ENCODE measurements around the gene SLC19A1.

Gene SLC19A1

DNA sequence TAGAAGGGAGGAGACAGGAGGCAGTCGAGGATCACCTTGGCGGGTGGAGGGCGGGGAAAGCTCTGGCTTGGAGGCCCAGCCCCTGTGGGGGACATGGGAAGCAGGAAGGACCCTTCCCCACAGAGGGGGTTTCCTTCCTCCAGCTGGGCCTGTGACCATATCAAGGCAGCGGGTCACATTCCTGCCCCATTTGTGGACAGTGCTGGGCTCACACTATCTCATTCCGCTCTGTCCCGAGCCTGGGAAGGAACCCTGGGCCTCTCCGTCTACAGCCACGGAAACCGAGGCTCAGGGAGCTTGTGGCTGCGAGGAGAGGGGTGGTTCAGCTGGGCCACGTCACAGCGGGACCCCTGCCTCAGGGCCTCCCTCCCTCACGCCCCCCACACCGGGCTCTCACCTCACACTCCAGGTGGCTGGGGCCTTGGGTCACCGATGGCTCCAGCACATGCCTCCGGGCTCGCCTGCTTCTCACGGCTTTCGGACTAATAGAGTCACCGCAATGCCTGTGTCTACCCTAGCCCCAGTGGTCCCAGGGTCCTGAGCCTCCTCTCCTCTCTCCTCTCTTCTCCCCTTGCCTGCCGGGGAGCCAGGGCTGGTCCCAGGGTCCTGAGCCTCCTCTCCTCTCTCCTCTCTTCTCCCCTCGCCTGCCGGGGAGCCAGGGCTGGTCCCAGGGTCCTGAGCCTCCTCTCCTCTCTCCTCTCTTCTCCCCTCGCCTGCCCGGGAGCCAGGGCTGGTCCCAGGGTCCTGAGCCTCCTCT, 56.4 kb downstream of the SLC19A1 start:
- Histone ChIP-seq H3K4me3 (ENCODE audit: low read depth, low read length) (no peak overlapping the region), H3K79me2 (ENCODE audit: control insufficient read depth, insufficient read depth, low read length, unreplicated experiment) (no peaks in the 10 kb centered on the region), H3K4me1 (ENCODE audit: control insufficient read depth, insufficient read depth, low read length, unreplicated experiment) (no peaks in the 10 kb centered on the region), H3K27ac (ENCODE audit: low read depth, low read length) (no peak overlapping the region), H2AFZ (ENCODE audit: low read length, unreplicated experiment) (no peak overlapping the region), H3K36me3 (ENCODE audit: insufficient read depth, low read length) (no peaks in the 10 kb centered on the region), H3K27me3 (ENCODE audit: insufficient read depth, low read length) (no peaks in the 10 kb centered on the region)

DNA sequence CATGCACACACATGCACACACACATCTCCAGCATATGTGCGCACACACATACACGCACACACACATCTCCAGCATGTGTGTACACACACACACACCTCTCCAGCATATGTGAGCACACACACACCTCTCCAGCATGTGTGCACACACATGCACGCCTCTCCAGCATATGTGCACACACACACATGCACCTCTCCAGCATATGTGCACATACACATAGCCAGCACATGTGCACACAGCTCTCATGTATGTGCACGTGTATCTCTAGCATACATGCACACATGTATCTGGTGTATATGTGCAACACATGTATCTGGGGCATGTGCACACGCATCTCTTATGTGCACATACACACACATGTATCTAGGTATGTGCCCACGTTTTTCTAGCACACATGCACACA, 57.9 kb downstream of the SLC19A1 start:
- H3K27ac ChIP-seq (ENCODE audit: low read depth, low read length) = no peak overlapping the region
- no peaks in the 10 kb centered on the region for H3K79me2 ChIP-seq (ENCODE audit: control insufficient read depth, insufficient read depth, low read length, unreplicated experiment)
- H2AFZ ChIP-seq (ENCODE audit: low read length, unreplicated experiment) = no peak overlapping the region
- H3K4me1 ChIP-seq (ENCODE audit: control insufficient read depth, insufficient read depth, low read length, unreplicated experiment) = no peaks in the 10 kb centered on the region
- H3K27me3 ChIP-seq (ENCODE audit: insufficient read depth, low read length) = no peaks in the 10 kb centered on the region
- H3K4me3 ChIP-seq (ENCODE audit: low read depth, low read length) = no peak overlapping the region
- H3K36me3 ChIP-seq (ENCODE audit: insufficient read depth, low read length) = no peaks in the 10 kb centered on the region

GRCh38 chr21:45482899-45483821, 59.1 kb downstream of the SLC19A1 start:
- no peaks in the 10 kb centered on the region for H3K36me3 ChIP-seq (ENCODE audit: insufficient read depth, low read length)
- H3K4me1 ChIP-seq (ENCODE audit: control insufficient read depth, insufficient read depth, low read length, unreplicated experiment) = no peaks in the 10 kb centered on the region
- no peaks in the 10 kb centered on the region for H3K79me2 ChIP-seq (ENCODE audit: control insufficient read depth, insufficient read depth, low read length, unreplicated experiment)
- no peak overlapping the region for H3K4me3 ChIP-seq (ENCODE audit: low read depth, low read length)
- no peak overlapping the region for H3K27ac ChIP-seq (ENCODE audit: low read depth, low read length)
- H3K27me3 ChIP-seq (ENCODE audit: insufficient read depth, low read length) = no peaks in the 10 kb centered on the region
- no peak overlapping the region for H2AFZ ChIP-seq (ENCODE audit: low read length, unreplicated experiment)

GRCh38 chr21:45481977-45482898, 60.0 kb downstream of the SLC19A1 start:
- H3K27ac ChIP-seq (ENCODE audit: low read depth, low read length) = no peak overlapping the region
- H3K36me3 ChIP-seq (ENCODE audit: insufficient read depth, low read length) = no peaks in the 10 kb centered on the region
- no peaks in the 10 kb centered on the region for H3K79me2 ChIP-seq (ENCODE audit: control insufficient read depth, insufficient read depth, low read length, unreplicated experiment)
- H3K4me1 ChIP-seq (ENCODE audit: control insufficient read depth, insufficient read depth, low read length, unreplicated experiment) = no peaks in the 10 kb centered on the region
- no peaks in the 10 kb centered on the region for H3K27me3 ChIP-seq (ENCODE audit: insufficient read depth, low read length)
- no peak overlapping the region for H3K4me3 ChIP-seq (ENCODE audit: low read depth, low read length)
- no peak overlapping the region for H2AFZ ChIP-seq (ENCODE audit: low read length, unreplicated experiment)

GRCh38 chr21:45481566-45481965, 60.7 kb downstream of the SLC19A1 start:
- H3K4me3 ChIP-seq (ENCODE audit: low read depth, low read length) = no peak overlapping the region
- no peaks in the 10 kb centered on the region for H3K36me3 ChIP-seq (ENCODE audit: insufficient read depth, low read length)
- H2AFZ ChIP-seq (ENCODE audit: low read length, unreplicated experiment) = no peak overlapping the region
- no peak overlapping the region for H3K27ac ChIP-seq (ENCODE audit: low read depth, low read length)
- no peaks in the 10 kb centered on the region for H3K27me3 ChIP-seq (ENCODE audit: insufficient read depth, low read length)
- no peaks in the 10 kb centered on the region for H3K79me2 ChIP-seq (ENCODE audit: control insufficient read depth, insufficient read depth, low read length, unreplicated experiment)
- no peaks in the 10 kb centered on the region for H3K4me1 ChIP-seq (ENCODE audit: control insufficient read depth, insufficient read depth, low read length, unreplicated experiment)

DNA sequence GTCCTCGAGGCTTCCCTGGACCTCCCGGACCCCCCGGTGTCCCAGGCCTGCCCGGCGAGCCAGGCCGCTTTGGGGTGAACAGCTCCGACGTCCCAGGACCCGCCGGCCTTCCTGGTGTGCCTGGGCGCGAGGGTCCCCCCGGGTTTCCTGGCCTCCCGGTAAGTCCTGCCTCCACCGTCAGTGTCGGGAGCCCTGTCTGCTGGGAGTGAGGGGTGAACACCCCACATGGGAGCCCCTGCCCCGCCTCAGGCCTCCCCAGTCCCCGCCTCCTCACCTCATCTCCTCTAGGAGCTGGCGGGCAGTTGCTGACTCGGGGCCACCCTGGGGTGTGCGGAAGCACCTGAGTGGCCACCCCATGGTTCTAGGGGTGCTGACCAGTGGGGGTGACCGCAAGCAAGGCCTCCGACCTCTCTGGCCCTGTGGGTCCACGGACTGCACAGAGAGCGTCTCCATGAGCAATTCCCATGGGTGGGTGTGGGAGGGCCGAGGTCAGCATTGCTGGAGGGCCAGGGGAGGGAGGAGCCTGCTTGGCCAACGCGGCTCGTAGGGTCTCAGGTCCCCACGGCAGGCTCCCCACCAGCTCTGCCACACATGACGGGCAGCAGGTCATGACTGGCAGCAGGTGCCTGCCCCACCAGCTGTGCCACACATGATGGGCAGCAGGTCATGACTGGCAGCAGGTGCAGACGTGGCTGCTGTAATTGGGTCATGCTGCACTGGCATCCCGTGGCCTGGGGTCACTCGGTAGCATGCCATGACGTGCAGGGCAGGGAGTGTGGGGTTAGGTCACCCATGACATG, 61.3 kb downstream of the SLC19A1 start:
- no peaks in the 10 kb centered on the region for H3K36me3 ChIP-seq (ENCODE audit: insufficient read depth, low read length)
- no peaks in the 10 kb centered on the region for H3K27me3 ChIP-seq (ENCODE audit: insufficient read depth, low read length)
- H3K4me3 ChIP-seq (ENCODE audit: low read depth, low read length) = no peak overlapping the region
- no peaks in the 10 kb centered on the region for H3K79me2 ChIP-seq (ENCODE audit: control insufficient read depth, insufficient read depth, low read length, unreplicated experiment)
- H3K4me1 ChIP-seq (ENCODE audit: control insufficient read depth, insufficient read depth, low read length, unreplicated experiment) = no peaks in the 10 kb centered on the region
- H2AFZ ChIP-seq (ENCODE audit: low read length, unreplicated experiment) = no peak overlapping the region
- H3K27ac ChIP-seq (ENCODE audit: low read depth, low read length) = no peak overlapping the region

DNA sequence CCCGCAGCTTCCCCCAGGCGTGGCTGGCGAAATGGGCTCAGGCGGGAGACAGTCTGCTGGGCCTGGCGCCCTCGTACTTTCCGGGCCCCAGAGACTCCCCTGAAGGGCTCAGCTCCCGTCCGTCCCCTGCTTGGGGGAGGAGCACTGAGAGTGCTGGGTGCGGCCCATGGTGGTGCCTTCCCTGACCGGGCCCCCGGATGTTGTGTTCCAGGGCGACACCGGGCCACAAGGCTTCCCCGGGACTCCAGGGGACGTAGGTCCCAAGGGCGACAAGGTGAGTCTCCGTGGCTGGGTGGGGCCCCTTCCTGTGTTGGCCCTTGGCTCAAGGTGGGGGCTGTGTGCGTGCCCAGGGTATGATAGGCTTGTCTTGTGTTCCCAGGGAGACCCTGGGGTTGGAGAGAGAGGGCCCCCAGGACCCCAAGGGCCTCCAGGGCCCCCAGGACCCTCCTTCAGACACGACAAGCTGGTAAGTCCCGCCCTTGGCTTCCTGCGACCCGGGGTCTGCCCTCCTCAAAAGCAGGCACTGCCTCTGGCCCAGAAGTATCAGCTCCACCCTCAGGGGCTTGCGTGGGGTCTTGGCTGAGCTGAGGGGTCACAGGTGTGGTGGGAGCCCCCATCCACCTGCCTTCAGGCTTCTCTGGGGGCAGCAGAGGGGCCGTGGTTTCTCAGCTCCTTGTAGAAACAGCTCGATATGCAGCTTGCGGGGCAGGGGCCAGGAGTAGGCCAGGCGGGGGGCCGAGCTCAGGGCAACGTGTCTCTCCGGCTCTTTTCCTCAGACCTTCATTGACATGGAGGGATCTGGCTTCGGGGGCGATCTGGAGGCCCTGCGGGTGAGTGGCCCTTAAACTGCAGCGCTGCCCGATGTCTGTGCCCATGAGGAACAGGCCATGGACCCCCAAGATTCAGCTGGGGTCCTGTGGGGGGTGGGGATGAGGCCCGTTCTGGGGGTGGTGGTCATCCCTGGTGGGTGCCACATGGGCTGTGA, 62.3 kb downstream of the SLC19A1 start:
- Histone ChIP-seq H3K79me2 (ENCODE audit: control insufficient read depth, insufficient read depth, low read length, unreplicated experiment) (no peaks in the 10 kb centered on the region), H3K4me1 (ENCODE audit: control insufficient read depth, insufficient read depth, low read length, unreplicated experiment) (no peaks in the 10 kb centered on the region), H3K27me3 (ENCODE audit: insufficient read depth, low read length) (no peaks in the 10 kb centered on the region), H3K27ac (ENCODE audit: low read depth, low read length) (no peak overlapping the region), H3K4me3 (ENCODE audit: low read depth, low read length) (no peak overlapping the region), H3K36me3 (ENCODE audit: insufficient read depth, low read length) (no peaks in the 10 kb centered on the region), H2AFZ (ENCODE audit: low read length, unreplicated experiment) (no peak overlapping the region)

GRCh38 chr21:45478816-45479669, 63.2 kb downstream of the SLC19A1 start:
- Histone ChIP-seq H3K27ac (ENCODE audit: low read depth, low read length) (no peak overlapping the region), H3K27me3 (ENCODE audit: insufficient read depth, low read length) (no peaks in the 10 kb centered on the region), H2AFZ (ENCODE audit: low read length, unreplicated experiment) (no peak overlapping the region), H3K36me3 (ENCODE audit: insufficient read depth, low read length) (no peaks in the 10 kb centered on the region), H3K4me1 (ENCODE audit: control insufficient read depth, insufficient read depth, low read length, unreplicated experiment) (no peaks in the 10 kb centered on the region), H3K79me2 (ENCODE audit: control insufficient read depth, insufficient read depth, low read length, unreplicated experiment) (no peaks in the 10 kb centered on the region), H3K4me3 (ENCODE audit: low read depth, low read length) (no peak overlapping the region)

Measured in ACC112 (cell line).